ENCODE data around the gene FOXK1. TPM values are rescaled to one million over a fixed set of nuclear protein-coding genes. Genes with fewer than 3 reads are reported as not detected.

The FOXK1 gene
- total RNA-seq, 2 donors from 2014 or later = 17.3 to 47.5 TPM

DNA sequence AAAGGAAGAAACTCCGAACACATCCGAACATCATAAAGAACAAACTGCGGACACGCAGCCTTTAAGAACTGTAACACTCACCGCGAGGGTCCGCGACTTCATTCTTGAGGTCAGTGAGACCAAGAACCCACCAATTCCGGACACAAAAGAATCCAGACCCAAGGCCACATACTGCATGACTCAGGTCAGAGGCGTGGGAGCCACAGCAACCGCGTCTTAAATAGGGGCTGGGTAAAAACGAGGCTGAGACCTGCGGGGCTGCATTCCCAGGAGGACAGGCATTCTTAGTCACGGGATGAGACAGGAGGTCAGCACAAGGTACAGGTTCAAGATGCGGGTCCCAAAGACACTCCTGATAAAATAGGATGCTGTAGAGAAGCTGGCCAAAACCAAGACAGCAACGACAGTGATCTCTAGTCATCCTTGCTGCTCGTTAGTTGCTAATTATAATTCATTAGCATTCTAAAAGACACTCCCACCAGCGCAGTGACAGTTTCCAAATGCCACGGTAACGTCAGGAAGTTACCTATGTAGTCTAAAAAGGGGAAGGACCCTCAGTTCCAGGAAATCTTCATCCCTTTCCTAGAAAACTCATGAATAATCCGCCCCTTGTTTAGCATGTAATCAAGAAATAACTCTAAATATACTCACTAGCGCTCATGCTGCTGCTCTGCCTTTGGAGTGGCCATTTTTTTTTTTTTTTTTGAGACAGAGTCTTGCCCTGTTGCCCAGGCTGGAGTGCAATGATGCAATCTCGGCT lies 112.7 kb downstream of the FOXK1 start:
- 84% methylated on average over 24 of the region's 24 CpGs for WGBS
- H3K27ac ChIP-seq = no peak overlapping the region
- H3K36me3 ChIP-seq = no peaks in the 10 kb centered on the region
- intact Hi-C loops (cut with DNase I) = loop anchor here (5.0 kb wide), 1 partner anchor 88 kb away; the partner anchor contains the start of gene RADIL
- TF ChIP-seq POLR2AphosphoS5 (IDR thresholded peaks at IDR 0.05) (no peak), POLR2A (IDR thresholded peaks at IDR 0.05) (no peak)
- TF ChIP-seq, protein P1, sequence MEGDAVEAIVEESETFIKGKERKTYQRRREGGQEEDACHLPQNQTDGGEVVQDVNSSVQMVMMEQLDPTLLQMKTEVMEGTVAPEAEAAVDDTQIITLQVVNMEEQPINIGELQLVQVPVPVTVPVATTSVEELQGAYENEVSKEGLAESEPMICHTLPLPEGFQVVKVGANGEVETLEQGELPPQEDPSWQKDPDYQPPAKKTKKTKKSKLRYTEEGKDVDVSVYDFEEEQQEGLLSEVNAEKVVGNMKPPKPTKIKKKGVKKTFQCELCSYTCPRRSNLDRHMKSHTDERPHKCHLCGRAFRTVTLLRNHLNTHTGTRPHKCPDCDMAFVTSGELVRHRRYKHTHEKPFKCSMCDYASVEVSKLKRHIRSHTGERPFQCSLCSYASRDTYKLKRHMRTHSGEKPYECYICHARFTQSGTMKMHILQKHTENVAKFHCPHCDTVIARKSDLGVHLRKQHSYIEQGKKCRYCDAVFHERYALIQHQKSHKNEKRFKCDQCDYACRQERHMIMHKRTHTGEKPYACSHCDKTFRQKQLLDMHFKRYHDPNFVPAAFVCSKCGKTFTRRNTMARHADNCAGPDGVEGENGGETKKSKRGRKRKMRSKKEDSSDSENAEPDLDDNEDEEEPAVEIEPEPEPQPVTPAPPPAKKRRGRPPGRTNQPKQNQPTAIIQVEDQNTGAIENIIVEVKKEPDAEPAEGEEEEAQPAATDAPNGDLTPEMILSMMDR (IDR thresholded peaks at IDR 0.05) = no peak
- no peak for DNase-seq (ENCODE audit: low spot score)
- no peaks in the 10 kb centered on the region for H3K27me3 ChIP-seq (replicated peaks; ENCODE audit: insufficient read depth)
- H3K4me1 ChIP-seq (replicated peaks) = no peaks in the 10 kb centered on the region
- no peak overlapping the region for H3K4me3 ChIP-seq
- H3K9me3 ChIP-seq = no peaks in the 10 kb centered on the region

GRCh38 chr7:4796453-4796852 lies 114.4 kb downstream of the FOXK1 start:
- intact Hi-C loops (cut with DNase I) = loop anchor here (2.0 to 5.0 kb wide), 2 partner anchors 86 to 288 kb away; partner anchors contain the start of gene RADIL
- no peak for TF ChIP-seq POLR2AphosphoS5 (IDR thresholded peaks at IDR 0.05)
- TF ChIP-seq POLR2A (IDR thresholded peaks at IDR 0.05) = no peak
- TF ChIP-seq, protein P1 (IDR thresholded peaks at IDR 0.05) = no peak
- WGBS = 85% methylated on average over 9 of the region's 9 CpGs
- DNase-seq (ENCODE audit: low spot score) = no peak
- H3K27me3 ChIP-seq (replicated peaks; ENCODE audit: insufficient read depth) = no peaks in the 10 kb centered on the region
- no peaks in the 10 kb centered on the region for H3K9me3 ChIP-seq
- no peak overlapping the region for H3K4me3 ChIP-seq
- no peaks in the 10 kb centered on the region for H3K36me3 ChIP-seq
- no peaks in the 10 kb centered on the region for H3K4me1 ChIP-seq (replicated peaks)
- no peak overlapping the region for H3K27ac ChIP-seq

GRCh38 chr7:4797858-4798705 lies 116.0 kb downstream of the FOXK1 start:
- no peaks in the 10 kb centered on the region for H3K9me3 ChIP-seq
- no peaks in the 10 kb centered on the region for H3K27me3 ChIP-seq (replicated peaks; ENCODE audit: insufficient read depth)
- WGBS = 43% methylated on average over 37 of the region's 37 CpGs
- H3K4me1 ChIP-seq (replicated peaks) = no peaks in the 10 kb centered on the region
- H3K27ac ChIP-seq = no peak overlapping the region
- H3K4me3 ChIP-seq = no peak overlapping the region
- no peaks in the 10 kb centered on the region for H3K36me3 ChIP-seq
- TF ChIP-seq POLR2AphosphoS5 (IDR thresholded peaks at IDR 0.05) (no peak), POLR2A (IDR thresholded peaks at IDR 0.05) (no peak)
- TF ChIP-seq, protein P1 (IDR thresholded peaks at IDR 0.05) = peak; percentile 26 to 68 (median 58)
- no peak for DNase-seq (ENCODE audit: low spot score)
- intact Hi-C loops (cut with DNase I) = loop anchor here (2.0 to 5.0 kb wide), 2 partner anchors 84 to 287 kb away; partner anchors contain the start of gene RADIL

DNA sequence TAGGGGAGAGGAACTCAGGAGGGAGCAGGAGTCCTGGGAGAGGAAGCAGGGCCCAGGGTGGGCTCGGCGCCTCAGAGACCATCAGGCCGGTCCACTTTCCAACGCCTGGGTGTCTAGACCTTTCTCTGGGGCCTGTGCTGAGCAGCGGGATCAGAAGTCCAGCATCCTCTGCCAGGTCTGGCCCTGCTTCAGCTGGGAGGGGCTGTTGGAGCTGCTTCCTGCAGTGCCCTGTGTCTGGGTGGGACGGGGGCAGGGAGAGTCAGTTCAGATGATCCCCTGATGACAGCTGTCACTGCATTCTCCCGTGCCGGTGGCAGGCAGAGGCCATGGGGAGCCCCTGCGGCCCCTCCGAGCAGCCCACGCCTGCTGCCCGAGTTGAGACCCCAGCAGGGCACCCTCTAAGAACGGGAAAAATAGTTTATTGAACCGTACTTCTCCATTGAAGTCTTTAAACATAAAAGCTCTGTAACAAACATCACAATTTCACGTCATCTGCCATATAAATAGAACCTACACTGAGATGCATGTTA lies 116.7 kb downstream of the FOXK1 start:
- Histone ChIP-seq H3K27ac (no peak overlapping the region), H3K36me3 (no peaks in the 10 kb centered on the region), H3K4me3 (no peak overlapping the region), H3K9me3 (no peaks in the 10 kb centered on the region), H3K4me1 (replicated peaks) (no peaks in the 10 kb centered on the region), H3K27me3 (replicated peaks; ENCODE audit: insufficient read depth) (no peaks in the 10 kb centered on the region)
- intact Hi-C loops (cut with DNase I) = loop anchor here (5.0 kb wide), 1 partner anchor 84 kb away; the partner anchor contains the start of gene RADIL
- TF ChIP-seq POLR2A (IDR thresholded peaks at IDR 0.05) = no peak
- no peak for TF ChIP-seq POLR2AphosphoS5 (IDR thresholded peaks at IDR 0.05)
- TF ChIP-seq, protein P1 (IDR thresholded peaks at IDR 0.05) = no peak
- 88% methylated on average over 15 of the region's 15 CpGs for WGBS
- DNase-seq (ENCODE audit: low spot score) = no peak

Data from prostate gland (tissue), 2 donors.